ENCODE results near the gene FBXL14. TPM values are rescaled to one million over a fixed set of nuclear protein-coding genes. Genes with fewer than 3 reads are reported as not detected.

Gene FBXL14
- total RNA-seq, 1 donor from 2014 or later, result 37.7 TPM

DNA sequence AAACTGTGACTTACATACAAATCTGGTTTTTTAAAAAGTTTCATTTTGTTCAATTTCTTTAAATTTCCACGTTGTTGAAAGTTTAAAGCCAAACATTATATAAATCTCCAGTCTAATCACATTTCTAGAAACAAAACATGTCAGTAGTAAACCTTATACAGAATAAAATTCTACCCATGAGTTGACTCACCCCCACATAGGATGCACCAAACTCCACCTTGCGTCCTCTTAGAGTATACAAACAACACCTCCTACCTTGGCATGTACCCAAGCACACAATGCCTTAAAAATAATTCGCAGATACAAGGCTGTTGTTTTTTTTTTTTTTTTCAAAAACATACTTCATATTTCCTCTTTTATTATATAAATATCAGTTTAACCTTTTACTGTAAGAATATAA, 3.3 kb downstream of the FBXL14 start:
- H3K36me3 Mint-ChIP-seq (ENCODE audit: insufficient read depth), result peaks cover 5% of the 10 kb centered on the region
- TF ChIP-seq, protein P1, sequence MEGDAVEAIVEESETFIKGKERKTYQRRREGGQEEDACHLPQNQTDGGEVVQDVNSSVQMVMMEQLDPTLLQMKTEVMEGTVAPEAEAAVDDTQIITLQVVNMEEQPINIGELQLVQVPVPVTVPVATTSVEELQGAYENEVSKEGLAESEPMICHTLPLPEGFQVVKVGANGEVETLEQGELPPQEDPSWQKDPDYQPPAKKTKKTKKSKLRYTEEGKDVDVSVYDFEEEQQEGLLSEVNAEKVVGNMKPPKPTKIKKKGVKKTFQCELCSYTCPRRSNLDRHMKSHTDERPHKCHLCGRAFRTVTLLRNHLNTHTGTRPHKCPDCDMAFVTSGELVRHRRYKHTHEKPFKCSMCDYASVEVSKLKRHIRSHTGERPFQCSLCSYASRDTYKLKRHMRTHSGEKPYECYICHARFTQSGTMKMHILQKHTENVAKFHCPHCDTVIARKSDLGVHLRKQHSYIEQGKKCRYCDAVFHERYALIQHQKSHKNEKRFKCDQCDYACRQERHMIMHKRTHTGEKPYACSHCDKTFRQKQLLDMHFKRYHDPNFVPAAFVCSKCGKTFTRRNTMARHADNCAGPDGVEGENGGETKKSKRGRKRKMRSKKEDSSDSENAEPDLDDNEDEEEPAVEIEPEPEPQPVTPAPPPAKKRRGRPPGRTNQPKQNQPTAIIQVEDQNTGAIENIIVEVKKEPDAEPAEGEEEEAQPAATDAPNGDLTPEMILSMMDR (IDR thresholded peaks at IDR 0.05; ENCODE audit: unreplicated experiment), result no peak
- peak overlapping the region; percentile 66 for H3K4me3 Mint-ChIP-seq (ENCODE audit: low read depth)
- no peaks in the 10 kb centered on the region for H3K27me3 Mint-ChIP-seq
- no peak for DNase-seq (ENCODE audit: low spot score, unreplicated experiment)
- no peak overlapping the region for H3K27ac Mint-ChIP-seq
- H3K9me3 Mint-ChIP-seq (ENCODE audit: low read depth), result no peaks in the 10 kb centered on the region
- H3K4me1 Mint-ChIP-seq (ENCODE audit: low read depth), result peaks cover 56% of the 10 kb centered on the region

DNA sequence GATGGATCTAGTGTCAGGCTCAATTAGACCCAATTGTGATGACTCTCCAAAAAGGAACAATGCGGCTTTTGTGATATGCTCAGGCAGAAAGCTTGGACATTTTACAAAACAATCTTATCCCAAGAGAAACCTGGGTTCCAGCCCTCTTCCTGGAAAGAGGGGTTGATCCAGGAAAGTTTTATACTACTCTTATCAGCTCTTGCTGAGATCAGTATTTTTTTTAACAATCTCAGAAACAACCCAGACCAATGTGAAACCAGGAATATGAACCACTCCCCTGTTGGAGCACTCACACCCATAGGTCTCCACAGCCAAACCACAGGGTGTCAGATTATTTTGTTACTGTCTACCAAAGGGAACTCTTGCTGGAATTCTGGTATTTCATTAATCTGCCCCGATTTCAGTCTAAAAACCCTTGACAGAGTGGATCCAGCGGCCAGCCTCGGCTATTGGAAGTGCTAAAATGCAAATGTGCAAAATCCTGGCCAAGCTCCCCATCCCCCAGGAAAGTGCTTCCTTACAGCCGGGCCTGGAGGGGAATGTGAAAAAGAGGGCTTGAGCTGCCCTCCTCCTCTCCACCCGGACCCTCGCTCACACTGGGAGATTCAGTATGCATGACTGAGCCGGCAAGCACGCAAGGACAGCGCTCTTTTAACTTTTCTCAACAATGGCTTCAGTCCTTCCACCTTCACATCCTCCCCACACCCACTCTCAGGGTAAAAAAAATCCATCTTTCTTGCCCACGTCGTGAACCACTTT, 4.0 kb downstream of the FBXL14 start:
- Mint-ChIP-seq H3K4me1 (ENCODE audit: low read depth) (peaks cover 56% of the 10 kb centered on the region), H3K27me3 (no peaks in the 10 kb centered on the region), H3K9me3 (ENCODE audit: low read depth) (no peaks in the 10 kb centered on the region), H3K36me3 (ENCODE audit: insufficient read depth) (peaks cover 5% of the 10 kb centered on the region), H3K27ac (no peak overlapping the region), H3K4me3 (ENCODE audit: low read depth) (peak overlapping the region; percentile 66)
- DNase-seq (ENCODE audit: low spot score, unreplicated experiment), result no peak
- TF ChIP-seq, protein P1 (IDR thresholded peaks at IDR 0.05; ENCODE audit: unreplicated experiment), result no peak

DNA sequence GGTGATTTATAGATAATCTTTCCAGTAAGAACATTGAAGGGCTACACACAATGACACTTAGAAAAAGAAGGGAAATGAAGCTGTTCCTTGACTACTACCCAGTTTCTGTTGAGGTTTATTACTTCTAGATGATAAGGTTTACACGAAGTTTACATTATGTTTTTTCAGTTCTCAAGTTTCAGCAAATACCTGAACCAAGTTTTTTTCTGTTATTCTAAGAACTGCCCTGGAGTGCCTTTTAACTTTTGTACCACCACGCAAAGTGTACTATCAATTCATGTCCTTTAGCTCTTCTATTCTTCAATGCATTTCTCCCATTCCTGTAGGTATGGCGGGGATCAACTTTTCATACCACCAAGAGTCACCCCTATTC, 5.8 kb downstream of the FBXL14 start:
- H3K9me3 Mint-ChIP-seq (ENCODE audit: low read depth), result no peaks in the 10 kb centered on the region
- TF ChIP-seq, protein P1 (IDR thresholded peaks at IDR 0.05; ENCODE audit: unreplicated experiment), result no peak
- peaks cover 50% of the 10 kb centered on the region for H3K4me1 Mint-ChIP-seq (ENCODE audit: low read depth)
- peaks cover 5% of the 10 kb centered on the region for H3K36me3 Mint-ChIP-seq (ENCODE audit: insufficient read depth)
- H3K27ac Mint-ChIP-seq, result no peak overlapping the region
- no peak for DNase-seq (ENCODE audit: low spot score, unreplicated experiment)
- no peaks in the 10 kb centered on the region for H3K27me3 Mint-ChIP-seq
- no peak overlapping the region for H3K4me3 Mint-ChIP-seq (ENCODE audit: low read depth)

DNA sequence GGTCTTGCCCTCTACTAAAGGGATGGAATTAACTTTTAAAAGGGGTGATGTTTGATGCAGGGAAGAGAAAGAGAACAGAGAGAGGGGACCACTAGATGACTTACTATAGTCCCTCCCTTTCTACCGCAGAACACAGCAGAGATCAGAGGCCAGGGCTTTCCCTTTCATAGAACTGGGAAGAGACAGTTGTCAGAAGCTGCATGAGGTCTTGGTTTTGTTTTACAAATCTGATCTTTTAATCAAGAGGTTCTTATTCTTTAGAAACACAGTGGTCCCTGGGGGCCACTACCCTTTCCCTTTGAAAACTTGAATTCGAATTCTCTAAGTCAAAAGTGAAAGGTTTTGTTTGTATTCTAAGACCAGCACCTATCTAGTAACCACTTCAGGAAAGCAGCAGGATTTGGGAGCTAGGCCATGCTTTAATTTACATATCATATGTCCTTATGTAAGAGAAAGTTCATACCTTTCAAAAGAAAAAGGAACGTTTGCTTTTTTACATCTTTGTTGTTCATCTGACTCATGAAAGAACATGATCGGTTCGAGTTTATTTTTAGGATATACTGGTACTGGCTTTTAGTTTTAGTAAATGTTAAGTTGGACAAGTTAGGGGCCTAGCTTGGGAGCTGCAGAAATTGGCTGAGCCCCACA, 6.3 kb downstream of the FBXL14 start:
- Mint-ChIP-seq H3K4me3 (ENCODE audit: low read depth) (no peak overlapping the region), H3K4me1 (ENCODE audit: low read depth) (peaks cover 47% of the 10 kb centered on the region), H3K27ac (no peak overlapping the region), H3K27me3 (no peaks in the 10 kb centered on the region), H3K9me3 (ENCODE audit: low read depth) (no peaks in the 10 kb centered on the region), H3K36me3 (ENCODE audit: insufficient read depth) (peaks cover 5% of the 10 kb centered on the region)
- no peak for DNase-seq (ENCODE audit: low spot score, unreplicated experiment)
- TF ChIP-seq, protein P1 (IDR thresholded peaks at IDR 0.05; ENCODE audit: unreplicated experiment), result no peak

DNA sequence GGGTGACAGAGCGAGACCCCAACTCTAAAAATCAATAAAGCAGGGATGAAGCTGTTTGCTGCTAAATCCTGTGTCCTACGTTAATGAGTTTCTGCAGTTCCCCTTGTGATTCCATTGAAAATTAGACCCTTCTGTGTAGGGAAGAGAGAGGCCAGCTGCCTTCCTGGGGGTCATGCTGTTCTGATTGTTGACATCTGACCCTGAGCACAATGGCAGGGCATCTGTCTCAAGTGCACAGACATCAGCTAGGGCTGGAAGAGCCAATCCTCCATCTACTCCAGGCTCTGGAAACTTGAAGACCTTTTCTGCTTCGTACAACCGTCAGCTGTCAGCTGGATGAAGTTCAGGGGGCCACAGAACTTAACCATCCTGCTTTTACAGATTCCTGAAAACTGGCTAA, 10.1 kb downstream of the FBXL14 start:
- Mint-ChIP-seq H3K27ac (no peak overlapping the region), H3K36me3 (ENCODE audit: insufficient read depth) (no peaks in the 10 kb centered on the region), H3K4me1 (ENCODE audit: low read depth) (peaks cover 21% of the 10 kb centered on the region), H3K9me3 (ENCODE audit: low read depth) (no peaks in the 10 kb centered on the region), H3K4me3 (ENCODE audit: low read depth) (no peak overlapping the region), H3K27me3 (peaks cover 21% of the 10 kb centered on the region)
- DNase-seq (ENCODE audit: low spot score, unreplicated experiment), result no peak
- TF ChIP-seq, protein P1 (IDR thresholded peaks at IDR 0.05; ENCODE audit: unreplicated experiment), result no peak
